ENCODE results near the gene THRB.

DNA sequence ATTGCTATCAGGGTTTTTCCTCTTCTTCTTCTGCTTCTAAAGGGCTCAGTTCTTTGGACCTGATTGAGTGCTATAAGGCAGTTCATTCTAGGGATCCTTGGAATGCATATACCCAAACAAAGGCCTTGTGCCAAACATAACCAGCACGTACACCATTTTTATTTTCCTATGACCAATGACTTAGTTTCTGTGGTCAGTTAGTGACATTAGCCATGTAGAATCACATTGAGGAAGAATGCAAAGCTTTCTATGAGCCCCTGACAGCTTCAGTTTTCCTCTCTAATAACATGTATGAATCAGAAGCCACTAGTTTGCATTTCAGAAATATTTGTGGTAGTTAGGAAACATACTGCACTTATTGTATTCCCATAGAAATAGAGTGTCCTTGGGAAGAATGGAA is 240.0 kb downstream of the THRB start:
- TF ChIP-seq POLR2A (IDR thresholded peaks at IDR 0.05): no peak
- TF ChIP-seq, protein P1, sequence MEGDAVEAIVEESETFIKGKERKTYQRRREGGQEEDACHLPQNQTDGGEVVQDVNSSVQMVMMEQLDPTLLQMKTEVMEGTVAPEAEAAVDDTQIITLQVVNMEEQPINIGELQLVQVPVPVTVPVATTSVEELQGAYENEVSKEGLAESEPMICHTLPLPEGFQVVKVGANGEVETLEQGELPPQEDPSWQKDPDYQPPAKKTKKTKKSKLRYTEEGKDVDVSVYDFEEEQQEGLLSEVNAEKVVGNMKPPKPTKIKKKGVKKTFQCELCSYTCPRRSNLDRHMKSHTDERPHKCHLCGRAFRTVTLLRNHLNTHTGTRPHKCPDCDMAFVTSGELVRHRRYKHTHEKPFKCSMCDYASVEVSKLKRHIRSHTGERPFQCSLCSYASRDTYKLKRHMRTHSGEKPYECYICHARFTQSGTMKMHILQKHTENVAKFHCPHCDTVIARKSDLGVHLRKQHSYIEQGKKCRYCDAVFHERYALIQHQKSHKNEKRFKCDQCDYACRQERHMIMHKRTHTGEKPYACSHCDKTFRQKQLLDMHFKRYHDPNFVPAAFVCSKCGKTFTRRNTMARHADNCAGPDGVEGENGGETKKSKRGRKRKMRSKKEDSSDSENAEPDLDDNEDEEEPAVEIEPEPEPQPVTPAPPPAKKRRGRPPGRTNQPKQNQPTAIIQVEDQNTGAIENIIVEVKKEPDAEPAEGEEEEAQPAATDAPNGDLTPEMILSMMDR (IDR thresholded peaks at IDR 0.05): no peak
